ENCODE measurements around the gene CPNE7. TPM values are rescaled to one million over a fixed set of nuclear protein-coding genes. Genes with fewer than 3 reads are reported as not detected.

Gene CPNE7
- total and polyA plus RNA-seq, 10 of the 15 experiments (the other 5 are each of a cell fraction or from before 2014, with no cell fraction given), result 0.29 to 46.9 (median 17.5) TPM

DNA sequence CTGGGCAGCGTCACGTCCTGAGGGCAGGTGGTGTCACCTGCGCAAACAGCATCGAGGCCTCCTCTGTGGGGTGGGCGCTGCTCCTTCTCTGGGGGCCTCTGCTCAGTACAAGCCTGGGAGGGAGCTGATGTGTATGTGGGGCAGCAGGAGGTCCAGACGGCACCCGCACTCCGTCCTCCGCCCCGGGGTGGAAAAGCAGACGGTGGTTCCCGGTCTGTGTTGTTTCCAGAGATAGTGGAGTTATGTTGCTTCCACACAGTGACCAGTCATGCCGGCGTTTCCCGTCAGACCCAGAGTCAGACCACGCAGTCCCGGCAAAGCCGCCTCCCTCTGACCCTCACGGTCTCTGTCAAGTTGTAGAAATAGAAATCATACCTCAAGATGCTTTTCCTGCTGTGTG lies 28.8 kb upstream of the CPNE7 start:
- FAIRE-seq, result no peak
- intact Hi-C loops (cut with micrococcal nuclease; ENCODE audit: unreplicated experiment), result no loop called here
- CTCF ChIA-PET, result no interaction called here

DNA sequence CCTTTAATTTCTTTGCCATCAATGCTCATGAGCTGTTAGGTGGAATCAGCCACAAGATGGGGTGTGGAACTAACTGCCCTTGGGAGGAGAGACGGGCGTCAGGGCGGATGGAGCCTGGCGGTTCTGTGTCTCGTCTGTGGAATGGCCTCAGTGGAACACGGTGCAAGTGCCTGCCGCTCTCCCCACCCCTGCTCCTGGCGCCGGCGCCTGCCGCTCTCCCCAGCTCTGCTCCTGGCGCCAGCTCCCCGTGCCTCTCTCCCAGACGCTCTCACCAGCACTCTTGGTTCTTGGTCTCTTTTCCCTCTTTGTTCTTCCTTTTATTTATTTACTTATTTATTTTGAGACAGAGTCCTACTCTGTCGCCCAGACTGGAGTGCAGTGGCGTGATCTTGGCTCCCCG lies 28.3 kb upstream of the CPNE7 start:
- ChIA-PET SMC1A (ENCODE audit: uncharacterized antibody, unreplicated experiment) (no interaction called here), CTCF (no interaction called here), POLR2A (no interaction called here), RAD21 (ENCODE audit: unreplicated experiment) (no interaction called here)
- in situ Hi-C loops (cut with MboI), result no loop called here
- H3K9me3 ChIP-seq (replicated peaks; ENCODE audit: control insufficient read depth, insufficient read depth, low read length), result no peaks in the 10 kb centered on the region
- no peaks in the 10 kb centered on the region for H3K79me2 ChIP-seq (ENCODE audit: control insufficient read depth, insufficient read depth, low read length)
- BruUV-seq (replicated peaks), result no TSS peak
- ATAC-seq (no peak), FAIRE-seq (no peak), DNase-seq (ENCODE audit: low read depth, low spot score) (no peak)
- no peak overlapping the region for H3K4me3 ChIP-seq
- 94% methylated on average over 17 of the region's 17 CpGs for WGBS (ENCODE audit: insufficient coverage, insufficient replicate concordance, low lambda C conversion rate, missing lambda C conversion rate)
- intact Hi-C loops (cut with micrococcal nuclease; ENCODE audit: unreplicated experiment), result no loop called here
- peaks cover 0 to 9% of the 10 kb centered on the region in 2 experiments for H3K36me3 ChIP-seq (ENCODE audit: control insufficient read depth in 2 of 2, insufficient read depth in 2 of 2, low read length in 1 of 2)
- no peaks in the 10 kb centered on the region for H3K4me1 ChIP-seq (ENCODE audit: control insufficient read depth, insufficient read depth, low read length)
- H4K20me1 ChIP-seq (ENCODE audit: control insufficient read depth, insufficient read depth), result no peaks in the 10 kb centered on the region
- no peak overlapping the region for H3K4me2 ChIP-seq (ENCODE audit: control insufficient read depth, insufficient read depth)
- H3K27ac ChIP-seq (ENCODE audit: control insufficient read depth, insufficient read depth), result no peak overlapping the region
- no peak overlapping the region for H2AFZ ChIP-seq (ENCODE audit: control insufficient read depth, low read depth, low read length)
- no peak overlapping the region for H3K9ac ChIP-seq (ENCODE audit: control insufficient read depth, insufficient read depth, low read length)
- no peaks in the 10 kb centered on the region for H3K27me3 ChIP-seq (replicated peaks in 1 of 2; ENCODE audit: control insufficient read depth in 2 of 2, insufficient read depth in 2 of 2, low read length in 1 of 2)
- TF ChIP-seq, protein P1, sequence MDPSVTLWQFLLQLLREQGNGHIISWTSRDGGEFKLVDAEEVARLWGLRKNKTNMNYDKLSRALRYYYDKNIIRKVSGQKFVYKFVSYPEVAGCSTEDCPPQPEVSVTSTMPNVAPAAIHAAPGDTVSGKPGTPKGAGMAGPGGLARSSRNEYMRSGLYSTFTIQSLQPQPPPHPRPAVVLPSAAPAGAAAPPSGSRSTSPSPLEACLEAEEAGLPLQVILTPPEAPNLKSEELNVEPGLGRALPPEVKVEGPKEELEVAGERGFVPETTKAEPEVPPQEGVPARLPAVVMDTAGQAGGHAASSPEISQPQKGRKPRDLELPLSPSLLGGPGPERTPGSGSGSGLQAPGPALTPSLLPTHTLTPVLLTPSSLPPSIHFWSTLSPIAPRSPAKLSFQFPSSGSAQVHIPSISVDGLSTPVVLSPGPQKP (IDR thresholded peaks at IDR 0.05; ENCODE audit: low read depth, low read length), result no peak
- TF ChIP-seq TCF7 (IDR thresholded peaks at IDR 0.05; ENCODE audit: borderline replicate concordance) (no peak), ZBTB33 (IDR thresholded peaks at IDR 0.05) (no peak), BMI1 (IDR thresholded peaks at IDR 0.05; ENCODE audit: borderline replicate concordance) (no peak), PAX5 (IDR thresholded peaks at IDR 0.05; ENCODE audit: borderline replicate concordance, low read depth, low read length) (no peak), MXI1 (IDR thresholded peaks at IDR 0.05; ENCODE audit: low read depth, low read length) (no peak), RAD21 (IDR thresholded peaks at IDR 0.05; ENCODE audit: insufficient read depth, low read depth, low read length) (no peak), RUNX3 (IDR thresholded peaks at IDR 0.05; ENCODE audit: low read length) (no peak), STAT3 (IDR thresholded peaks at IDR 0.05; ENCODE audit: low read depth, low read length) (no peak)
- TF ChIP-seq, protein P2, sequence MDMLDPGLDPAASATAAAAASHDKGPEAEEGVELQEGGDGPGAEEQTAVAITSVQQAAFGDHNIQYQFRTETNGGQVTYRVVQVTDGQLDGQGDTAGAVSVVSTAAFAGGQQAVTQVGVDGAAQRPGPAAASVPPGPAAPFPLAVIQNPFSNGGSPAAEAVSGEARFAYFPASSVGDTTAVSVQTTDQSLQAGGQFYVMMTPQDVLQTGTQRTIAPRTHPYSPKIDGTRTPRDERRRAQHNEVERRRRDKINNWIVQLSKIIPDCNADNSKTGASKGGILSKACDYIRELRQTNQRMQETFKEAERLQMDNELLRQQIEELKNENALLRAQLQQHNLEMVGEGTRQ (IDR thresholded peaks at IDR 0.05; ENCODE audit: borderline replicate concordance, low read depth, low read length), result no peak

More for the DNA sequence above, 28.8 kb upstream of the CPNE7 start:
- Histone ChIP-seq H2AFZ (ENCODE audit: control insufficient read depth, low read depth, low read length) (no peak overlapping the region), H3K79me2 (ENCODE audit: control insufficient read depth, insufficient read depth, low read length) (no peaks in the 10 kb centered on the region), H3K4me1 (ENCODE audit: control insufficient read depth, insufficient read depth, low read length) (no peaks in the 10 kb centered on the region), H3K36me3 (ENCODE audit: control insufficient read depth in 2 of 2, insufficient read depth in 2 of 2, low read length in 1 of 2) (peaks cover 0 to 9% of the 10 kb centered on the region in 2 experiments), H3K4me3 (no peak overlapping the region), H3K27me3 (replicated peaks in 1 of 2; ENCODE audit: control insufficient read depth in 2 of 2, insufficient read depth in 2 of 2, low read length in 1 of 2) (no peaks in the 10 kb centered on the region), H4K20me1 (ENCODE audit: control insufficient read depth, insufficient read depth) (no peaks in the 10 kb centered on the region), H3K27ac (ENCODE audit: control insufficient read depth, insufficient read depth) (no peak overlapping the region), H3K9ac (ENCODE audit: control insufficient read depth, insufficient read depth, low read length) (no peak overlapping the region), H3K9me3 (replicated peaks; ENCODE audit: control insufficient read depth, insufficient read depth, low read length) (no peaks in the 10 kb centered on the region), H3K4me2 (ENCODE audit: control insufficient read depth, insufficient read depth) (no peak overlapping the region)
- SMC1A ChIA-PET (ENCODE audit: uncharacterized antibody, unreplicated experiment), result no interaction called here
- DNase-seq (ENCODE audit: low read depth, low spot score) (no peak), ATAC-seq (no peak)
- POLR2A ChIA-PET, result no interaction called here
- RAD21 ChIA-PET (ENCODE audit: unreplicated experiment), result no interaction called here
- BruUV-seq (replicated peaks), result no TSS peak
- in situ Hi-C loops (cut with MboI), result no loop called here
- TF ChIP-seq POLR2AphosphoS5 (IDR thresholded peaks at IDR 0.05; ENCODE audit: low read length), result no peak
- no peak for TF ChIP-seq MYB (IDR thresholded peaks at IDR 0.05; ENCODE audit: borderline replicate concordance, low read depth, low read length)
- 97% methylated on average over 19 of the region's 19 CpGs for WGBS (ENCODE audit: insufficient coverage, insufficient replicate concordance, low lambda C conversion rate, missing lambda C conversion rate)

Data from GM12878 (cell line).